Adrenal gland (tissue), 5 donors: Measurements from ENCODE around the gene HM13.

ENCODE experiments used
- CTCF ChIP-seq, 6 experiments: fragments of 450-650 bp in 4 of 6; fragments of 200-600 bp in 2 of 6; sonication (generic) in 1 of 6; IDR thresholded peaks; 1 replicate in 5 of 6; 2 replicates in 1 of 6; pipeline versions ENCODE4 v1.5.1 to v1.8.0; 2016 to 2021; ENCODE audit warnings: antibody characterized with exemption in 6 of 6, mild to moderate bottlenecking in 2 of 6, moderate library complexity in 1 of 6
- POLR2A ChIP-seq, 2 donors: fragments of 450-650 bp; IDR thresholded peaks; one replicate each; pipeline ENCODE4 v1.6.1; 2017; ENCODE audit warnings: antibody characterized with exemption in 2 of 2, mild to moderate bottlenecking in 2 of 2, moderate library complexity in 1 of 2
- donor health status: DM: no; HTN: no; CAD: no.

GRCh38 chr20:31514154-31515071, at the start of gene HM13:
- TF ChIP-seq CTCF (IDR thresholded peaks at IDR 0.05): peak; percentile 49 to 99 (median 91)
- peak; percentile 74 to 90 for TF ChIP-seq POLR2A (IDR thresholded peaks at IDR 0.05)
